SIG-M5 treated with dmso at 0.1 percent for 504 hours (cell line): ENCODE measurements around the gene PDGFA.

Source experiments
- DNase-seq: peaks from one replicate; lab custom pipeline; 2025; ENCODE audit not compliant: unreplicated experiment; lab: John Stamatoyannopoulos, UW

The PDGFA gene

GRCh38 chr7:505171-505570, 14.5 kb downstream of the PDGFA start:
- no peak for DNase-seq

- DNase-seq, result no peak
These were observed 15.2 kb downstream of the PDGFA start for GRCh38 chr7:504221-505111.

GRCh38 chr7:503575-504111, 16.0 kb downstream of the PDGFA start:
- DNase-seq, result no peak

- DNase-seq, result no peak
These were observed 17.4 kb downstream of the PDGFA start for GRCh38 chr7:502296-502695.

GRCh38 chr7:501526-501925, 18.1 kb downstream of the PDGFA start:
- DNase-seq, result no peak

GRCh38 chr7:500521-501420, 18.9 kb downstream of the PDGFA start:
- DNase-seq, result no peak

GRCh38 chr7:499853-500485, 19.7 kb downstream of the PDGFA start:
- DNase-seq, result no peak

- no peak for DNase-seq
These were observed 20.7 kb downstream of the PDGFA start for GRCh38 chr7:498678-499641.

- DNase-seq, result no peak
These were observed 21.5 kb downstream of the PDGFA start for GRCh38 chr7:497946-498655.

GRCh38 chr7:497346-497745, 22.3 kb downstream of the PDGFA start:
- no peak for DNase-seq

GRCh38 chr7:496528-497295, 22.9 kb downstream of the PDGFA start:
- no peak for DNase-seq

GRCh38 chr7:495761-496321, 23.8 kb downstream of the PDGFA start:
- no peak for DNase-seq

- DNase-seq, result no peak
These were observed 24.3 kb downstream of the PDGFA start for GRCh38 chr7:495326-495725.

GRCh38 chr7:494906-495305, 24.7 kb downstream of the PDGFA start:
- no peak for DNase-seq

- no peak for DNase-seq
These were observed 25.4 kb downstream of the PDGFA start for GRCh38 chr7:494259-494687.

GRCh38 chr7:493661-494251, 25.9 kb downstream of the PDGFA start:
- DNase-seq, result no peak

GRCh38 chr7:492714-493065, 27.0 kb downstream of the PDGFA start:
- DNase-seq, result no peak
